Fibroblast of mammary gland (primary cell): ENCODE results near the gene CFTR.
A peak's percentile ranks its signal among the peaks of the same experiment; 100 is the strongest.

Experiments
- DNase-seq: peaks from one replicate; pipeline ENCODE4 v3.0.0-alpha.2; 2010; ENCODE audit warnings: low read depth
- H3K4me3 ChIP-seq: 2 replicates; pipeline ENCODE4 v1.5.1; 2011; ENCODE audit warnings: low read depth, mild to moderate bottlenecking, low read length, moderate library complexity; ENCODE audit not compliant: control insufficient read depth
- CTCF ChIP-seq: conservative IDR thresholded peaks from 2 replicates; pipeline ENCODE4 v1.5.1; 2011; ENCODE audit warnings: low read depth, low read length, inconsistent platforms; ENCODE audit not compliant: control insufficient read depth, insufficient read depth

Gene CFTR

GRCh38 chr7:117645481-117646165 lies 165.8 kb downstream of the CFTR start:
- TF ChIP-seq CTCF: no peak
- no peak overlapping the region for H3K4me3 ChIP-seq
- peak; percentile 52 for DNase-seq

GRCh38 chr7:117648203-117648866 lies 168.5 kb downstream of the CFTR start:
- no peak for DNase-seq
- H3K4me3 ChIP-seq: no peak overlapping the region
- no peak for TF ChIP-seq CTCF

- no peak for DNase-seq
- no peak for TF ChIP-seq CTCF
- no peak overlapping the region for H3K4me3 ChIP-seq
These were observed 173.3 kb downstream of the CFTR start for GRCh38 chr7:117652943-117653680.

- DNase-seq: no peak
- TF ChIP-seq CTCF: no peak
These were observed 175.0 kb downstream of the CFTR start for GRCh38 chr7:117654780-117655179.

GRCh38 chr7:117656806-117657205 lies 177.0 kb downstream of the CFTR start:
- no peak for TF ChIP-seq CTCF
- no peak for DNase-seq
- H3K4me3 ChIP-seq: no peak overlapping the region

More at GRCh38 chr7:117654780-117655179, 175.0 kb downstream of the CFTR start:
- no peak overlapping the region for H3K4me3 ChIP-seq

- no peak for DNase-seq
- H3K4me3 ChIP-seq: no peak overlapping the region
- no peak for TF ChIP-seq CTCF
These were observed 179.7 kb downstream of the CFTR start for GRCh38 chr7:117659531-117660011.
